Omental fat pad (tissue), 4 donors: ENCODE results near the gene FBXO31. TPM values are rescaled to one million over a fixed set of nuclear protein-coding genes. Genes with fewer than 3 reads are reported as not detected.

Experiments
- ATAC-seq: fragments of 150-250 bp; one replicate; pipeline ENCODE4 v1.9.1; 2016; ENCODE audit warnings: mild to moderate bottlenecking, moderate library complexity; ENCODE audit not compliant: low FRiP score
- DNase-seq: peaks from one replicate; pipeline ENCODE4 v3.0.0-alpha.2; 2019; ENCODE audit warnings: low spot score
- CTCF ChIP-seq, 3 donors: fragments of 450-650 bp; IDR thresholded peaks; one replicate each; pipeline ENCODE4 v1.5.1; 2016 to 2017; ENCODE audit warnings: antibody characterized with exemption in 3 of 3, mild to moderate bottlenecking in 3 of 3, moderate library complexity in 2 of 3
- total RNA-seq, 4 donors: library from RNA; depleted of rRNA; stranded (reverse); fragments of >200 nt; gene quantifications; one replicate each; pipeline ENCODE4 v1.1.0, GENCODE V29; 2016

The FBXO31 gene
- total RNA-seq, 4 donors from 2014 or later: 32.8 to 187 (median 61.9) TPM

DNA sequence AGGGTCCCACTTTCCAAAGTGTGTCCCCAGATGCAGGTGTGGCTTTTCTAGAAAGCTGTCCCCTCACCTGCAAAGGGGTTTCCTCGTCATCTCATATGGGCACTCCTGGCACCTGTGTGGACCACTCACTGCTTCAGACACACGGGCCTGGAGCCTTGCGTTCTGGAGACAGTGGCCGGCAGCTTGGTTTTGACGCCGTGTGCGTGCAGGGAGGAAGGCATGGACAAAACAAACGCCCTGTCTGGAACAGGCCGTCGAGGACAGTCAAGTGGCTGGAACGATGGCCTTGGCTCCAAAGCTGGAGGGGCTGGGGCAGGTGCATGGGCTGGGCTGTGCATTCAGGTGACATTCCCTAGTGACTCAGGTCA lies 53.3 kb downstream of the FBXO31 start:
- DNase-seq (no peak), ATAC-seq (no peak)
- TF ChIP-seq CTCF (IDR thresholded peaks at IDR 0.05): no peak

DNA sequence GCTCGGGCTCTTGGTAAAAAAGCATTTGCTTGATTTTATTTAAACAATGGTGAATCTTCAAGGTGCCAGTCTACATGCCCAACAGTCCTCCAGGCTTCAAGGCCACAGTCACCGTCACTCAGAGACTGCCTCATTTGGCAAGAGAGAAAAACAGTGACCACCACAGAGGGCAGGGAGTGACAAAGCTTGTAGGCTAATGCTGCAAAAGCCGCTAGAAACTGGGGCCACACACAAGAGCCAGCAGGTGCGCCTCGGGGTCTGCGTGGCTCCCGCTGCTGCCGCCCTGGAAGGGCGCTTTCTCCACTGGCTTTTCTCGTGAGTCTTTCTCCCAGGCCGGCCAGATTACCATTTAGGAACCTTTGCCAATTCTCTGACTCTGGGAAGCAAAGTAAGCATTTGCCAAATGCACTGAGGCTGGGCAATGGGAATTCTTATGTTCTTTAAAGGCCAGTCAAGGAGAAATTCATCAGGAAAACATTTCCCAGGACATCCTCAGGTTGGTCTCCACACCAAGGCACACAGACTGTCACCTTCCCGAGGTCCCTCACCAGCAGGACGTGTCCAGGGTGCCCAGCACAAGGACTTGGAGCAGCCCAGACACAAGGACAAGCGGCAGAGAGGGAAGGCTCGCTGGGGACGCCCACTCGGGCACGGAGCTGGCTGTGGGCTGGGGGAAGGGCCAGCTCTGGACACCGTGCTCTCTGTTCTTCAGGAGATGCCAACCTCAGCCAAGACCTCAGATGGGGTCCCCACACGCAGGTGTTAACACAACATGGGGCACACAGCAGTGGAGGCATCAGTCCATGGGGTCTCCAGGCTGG lies 53.9 kb downstream of the FBXO31 start:
- no peak for TF ChIP-seq CTCF (IDR thresholded peaks at IDR 0.05)
- DNase-seq (no peak), ATAC-seq (no peak)

- DNase-seq: no peak
- no peak for TF ChIP-seq CTCF (IDR thresholded peaks at IDR 0.05)
- ATAC-seq: no peak
Observed at GRCh38 chr16:87328846-87329245, 54.7 kb downstream of the FBXO31 start.

DNA sequence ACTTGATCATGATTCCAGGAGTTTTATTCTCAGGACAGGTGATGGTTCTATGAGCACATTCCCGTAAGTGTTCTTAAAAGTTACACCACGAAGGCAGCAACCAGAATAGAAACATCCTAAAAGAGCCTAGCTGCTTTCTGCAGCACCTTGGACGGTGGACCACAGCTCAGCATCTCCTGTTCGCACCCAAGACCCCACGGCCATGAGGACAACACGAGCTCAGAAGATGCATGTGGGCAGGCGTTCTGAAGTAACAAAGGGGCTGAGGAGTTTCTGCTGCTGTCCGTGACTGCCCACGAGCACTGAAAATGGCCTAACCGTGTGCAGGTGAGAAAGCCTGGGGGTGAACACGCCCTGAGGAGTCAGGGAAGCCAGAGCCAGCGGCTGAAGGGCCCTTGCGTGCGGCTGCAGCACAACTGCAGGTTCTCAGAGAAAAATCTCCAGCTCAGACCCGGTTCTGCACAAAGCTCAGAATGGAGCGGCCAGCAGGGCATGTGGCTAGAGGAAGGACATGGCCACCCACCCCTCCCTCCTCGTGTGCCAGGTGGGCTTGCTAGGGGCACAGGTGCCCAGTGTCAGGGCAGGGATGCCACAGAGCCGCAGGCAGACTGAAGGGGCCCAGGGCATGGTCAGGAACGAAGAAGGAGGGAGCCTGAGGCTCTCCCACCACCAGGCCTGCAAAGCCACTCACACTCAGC lies 55.6 kb downstream of the FBXO31 start:
- TF ChIP-seq CTCF (IDR thresholded peaks at IDR 0.05): no peak
- ATAC-seq: no peak
- DNase-seq: no peak

DNA sequence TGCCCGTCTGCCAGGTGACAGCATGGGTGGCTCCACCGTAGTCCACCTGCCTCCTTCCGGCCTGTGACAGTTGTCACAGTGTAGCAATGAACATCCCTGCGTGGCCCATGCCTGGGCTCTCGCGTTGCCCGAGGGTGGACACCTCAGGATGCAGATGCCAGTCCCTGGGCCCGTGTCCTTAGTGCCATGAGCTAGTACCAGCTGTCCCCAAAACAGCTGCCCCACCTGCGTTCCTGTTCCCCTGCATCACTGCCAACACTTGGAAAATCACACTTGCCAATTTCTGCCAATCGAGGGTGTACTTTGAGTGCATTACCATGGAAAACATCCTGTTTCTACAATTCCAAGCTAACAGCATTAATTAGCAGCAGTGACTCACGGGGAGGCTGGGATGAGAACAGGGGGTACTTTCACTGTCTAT lies 57.4 kb downstream of the FBXO31 start:
- ATAC-seq (no peak), DNase-seq (no peak)
- TF ChIP-seq CTCF (IDR thresholded peaks at IDR 0.05): no peak

GRCh38 chr16:87325423-87325858 lies 58.1 kb downstream of the FBXO31 start:
- DNase-seq (no peak), ATAC-seq (no peak)
- no peak for TF ChIP-seq CTCF (IDR thresholded peaks at IDR 0.05)
